Gastroesophageal sphincter (tissue), 3 donors: ENCODE measurements around the gene PTPRN2.

Source experiments
- CTCF ChIP-seq, 4 experiments: fragments of 200-600 bp in 2 of 4; fragments of 450-650 bp in 2 of 4; sonication (generic) in 1 of 4; IDR thresholded peaks; one replicate each; pipeline ENCODE4 v1.5.1; 2017 to 2019; ENCODE audit warnings: antibody characterized with exemption in 4 of 4, mild to moderate bottlenecking in 2 of 4, moderate library complexity in 2 of 4
- POLR2A ChIP-seq, 2 donors: fragments of 450-650 bp; IDR thresholded peaks; one replicate each; pipeline ENCODE4 v1.6.1; 2017; ENCODE audit warnings: antibody characterized with exemption in 2 of 2, mild to moderate bottlenecking in 2 of 2, moderate library complexity in 1 of 2

GRCh38 chr7:158289761-158290523 is 297.7 kb downstream of the PTPRN2 start:
- TF ChIP-seq POLR2A (IDR thresholded peaks at IDR 0.05) (no peak), CTCF (IDR thresholded peaks at IDR 0.05) (no peak)
